Subcutaneous abdominal adipose tissue (tissue), 5 donors: ENCODE data around the gene ITPR1.
A peak's percentile ranks its signal among the peaks of the same experiment; 100 is the strongest.

Experiments used
- H3K27ac ChIP-seq: one replicate; pipeline ENCODE4 v1.7.0; 2013; ENCODE audit warnings: low read depth, mild to moderate bottlenecking, inconsistent platforms, low read length, moderate library complexity
- H3K27me3 ChIP-seq, 5 donors: one replicate each; pipeline ENCODE4 v1.7.0; 2013; ENCODE audit warnings: low read length in 5 of 5, inconsistent platforms in 1 of 5; ENCODE audit not compliant: control insufficient read depth in 5 of 5, insufficient read depth in 4 of 5
- H3K36me3 ChIP-seq, 5 donors: one replicate each; pipeline ENCODE4 v1.7.0; 2013; ENCODE audit warnings: low read length in 5 of 5; ENCODE audit not compliant: control insufficient read depth in 5 of 5, insufficient read depth in 5 of 5
- H3K4me1 ChIP-seq, 5 donors: one replicate each; pipeline ENCODE4 v1.7.0; 2013; ENCODE audit warnings: low read length in 5 of 5, mild to moderate bottlenecking in 3 of 5, moderate library complexity in 1 of 5; ENCODE audit not compliant: control insufficient read depth in 5 of 5, insufficient read depth in 5 of 5
- H3K4me3 ChIP-seq, 5 donors: one replicate each; pipeline ENCODE4 v1.7.0; 2013; ENCODE audit warnings: low read length in 5 of 5, low read depth in 1 of 5
- H3K9ac ChIP-seq, 5 donors: one replicate each; pipeline ENCODE4 v1.7.0; 2013; ENCODE audit warnings: low read length in 5 of 5, mild to moderate bottlenecking in 4 of 5, moderate library complexity in 3 of 5
- H3K9me3 ChIP-seq, 5 donors: one replicate each; pipeline ENCODE4 v1.7.0; 2013; ENCODE audit warnings: low read length in 5 of 5; ENCODE audit not compliant: control insufficient read depth in 5 of 5
- donor health status: healthy.
- donor health status: healthy.
- donor health status: healthy.
- donor health status: healthy.
- donor health status: healthy.

Gene ITPR1

GRCh38 chr3:4805662-4806061 is 312.5 kb downstream of the ITPR1 start:
- no peak overlapping the region for H3K4me3 ChIP-seq
- no peak overlapping the region for H3K9ac ChIP-seq
- no peaks in the 10 kb centered on the region for H3K9me3 ChIP-seq
- peaks cover 3 to 25% (median 14%) of the 10 kb centered on the region in 5 donors for H3K36me3 ChIP-seq
- no peaks in the 10 kb centered on the region for H3K27me3 ChIP-seq
- H3K27ac ChIP-seq = no peak overlapping the region
- peaks cover 0 to 7% (median 0%) of the 10 kb centered on the region in 5 donors for H3K4me1 ChIP-seq

- Histone ChIP-seq H3K9me3 (no peaks in the 10 kb centered on the region), H3K4me3 (no peak overlapping the region), H3K27me3 (no peaks in the 10 kb centered on the region), H3K9ac (no peak overlapping the region), H3K4me1 (peaks cover 0 to 7% (median 0%) of the 10 kb centered on the region in 5 donors), H3K36me3 (peaks cover 3 to 25% (median 11%) of the 10 kb centered on the region in 5 donors), H3K27ac (no peak overlapping the region)
These were observed 313.5 kb downstream of the ITPR1 start for GRCh38 chr3:4806535-4807108.

GRCh38 chr3:4807381-4808280 is 314.5 kb downstream of the ITPR1 start:
- no peak overlapping the region for H3K27ac ChIP-seq

GRCh38 chr3:4808637-4809036 is 315.5 kb downstream of the ITPR1 start:
- H3K4me1 ChIP-seq = peaks cover 0 to 7% (median 0%) of the 10 kb centered on the region in 5 donors
- no peaks in the 10 kb centered on the region for H3K27me3 ChIP-seq
- peaks cover 0 to 29% (median 9%) of the 10 kb centered on the region in 5 donors for H3K36me3 ChIP-seq
- H3K27ac ChIP-seq = no peak overlapping the region
- no peak overlapping the region for H3K4me3 ChIP-seq
- H3K9me3 ChIP-seq = no peaks in the 10 kb centered on the region
- no peak overlapping the region for H3K9ac ChIP-seq

More at GRCh38 chr3:4807381-4808280, 314.5 kb downstream of the ITPR1 start:
- H3K4me3 ChIP-seq = no peak overlapping the region
- no peaks in the 10 kb centered on the region for H3K9me3 ChIP-seq
- H3K9ac ChIP-seq = no peak overlapping the region
- peaks cover 0 to 22% (median 9%) of the 10 kb centered on the region in 5 donors for H3K36me3 ChIP-seq
- H3K27me3 ChIP-seq = no peaks in the 10 kb centered on the region
- H3K4me1 ChIP-seq = peaks cover 0 to 7% (median 0%) of the 10 kb centered on the region in 5 donors

- H3K4me1 ChIP-seq = peaks cover 0 to 5% (median 0%) of the 10 kb centered on the region in 5 donors
- H3K27ac ChIP-seq = no peak overlapping the region
- peaks cover 0 to 28% (median 10%) of the 10 kb centered on the region in 5 donors for H3K36me3 ChIP-seq
- no peaks in the 10 kb centered on the region for H3K9me3 ChIP-seq
- no peak overlapping the region for H3K9ac ChIP-seq
- H3K4me3 ChIP-seq = no peak overlapping the region
- H3K27me3 ChIP-seq = no peaks in the 10 kb centered on the region
These were observed 316.8 kb downstream of the ITPR1 start for GRCh38 chr3:4809922-4810321.

- peaks cover 0 to 7% (median 0%) of the 10 kb centered on the region in 5 donors for H3K4me1 ChIP-seq
- no peak overlapping the region for H3K9ac ChIP-seq
- no peaks in the 10 kb centered on the region for H3K27me3 ChIP-seq
- no peak overlapping the region for H3K4me3 ChIP-seq
- peaks cover 0 to 3% (median 0%) of the 10 kb centered on the region in 5 donors for H3K9me3 ChIP-seq
- peaks cover 0 to 36% (median 9%) of the 10 kb centered on the region in 5 donors for H3K36me3 ChIP-seq
- no peak overlapping the region for H3K27ac ChIP-seq
These were observed 319.4 kb downstream of the ITPR1 start for GRCh38 chr3:4812591-4812990.

GRCh38 chr3:4813909-4814304 is 320.8 kb downstream of the ITPR1 start:
- peaks cover 0 to 3% (median 0%) of the 10 kb centered on the region in 5 donors for H3K9me3 ChIP-seq
- H3K9ac ChIP-seq = no peak overlapping the region
- H3K27ac ChIP-seq = peak overlapping the region; percentile 28
- no peaks in the 10 kb centered on the region for H3K27me3 ChIP-seq
- H3K36me3 ChIP-seq = peaks cover 0 to 48% (median 14%) of the 10 kb centered on the region in 5 donors
- H3K4me1 ChIP-seq = peaks cover 0 to 7% (median 0%) of the 10 kb centered on the region in 5 donors
- no peak overlapping the region for H3K4me3 ChIP-seq

GRCh38 chr3:4814305-4814903 is 321.3 kb downstream of the ITPR1 start:
- Histone ChIP-seq H3K27ac (peak overlapping the region; percentile 30), H3K36me3 (peaks cover 0 to 53% (median 14%) of the 10 kb centered on the region in 5 donors), H3K27me3 (no peaks in the 10 kb centered on the region), H3K4me1 (peaks cover 0 to 7% (median 0%) of the 10 kb centered on the region in 5 donors), H3K4me3 (peak overlapping the region in 1 of 5 donors; percentile 11), H3K9ac (no peak overlapping the region), H3K9me3 (peaks cover 0 to 3% (median 0%) of the 10 kb centered on the region in 5 donors)

GRCh38 chr3:4814904-4815574 is 321.9 kb downstream of the ITPR1 start:
- no peak overlapping the region for H3K9ac ChIP-seq
- peaks cover 0 to 3% (median 0%) of the 10 kb centered on the region in 5 donors for H3K9me3 ChIP-seq
- peaks cover 0 to 7% (median 0%) of the 10 kb centered on the region in 5 donors for H3K4me1 ChIP-seq
- peaks cover 0 to 56% (median 14%) of the 10 kb centered on the region in 5 donors for H3K36me3 ChIP-seq
- H3K4me3 ChIP-seq = peak overlapping the region in 1 of 5 donors; percentile 11
- H3K27ac ChIP-seq = peak overlapping the region; percentile 30
- no peaks in the 10 kb centered on the region for H3K27me3 ChIP-seq
